ENCODE data around the gene BCAP31.
"Not testable (repeated sequence)": the region's sequence is repeated elsewhere in the genome, so short reads cannot be mapped to it uniquely, and the experiment has no call there.

Gene BCAP31

GRCh38 chrX:153692611-153693156 is 31.5 kb downstream of the BCAP31 start:
- no peak for DNase-seq

- no peak for DNase-seq
Observed at GRCh38 chrX:153692003-153692402, 32.2 kb downstream of the BCAP31 start.

DNA sequence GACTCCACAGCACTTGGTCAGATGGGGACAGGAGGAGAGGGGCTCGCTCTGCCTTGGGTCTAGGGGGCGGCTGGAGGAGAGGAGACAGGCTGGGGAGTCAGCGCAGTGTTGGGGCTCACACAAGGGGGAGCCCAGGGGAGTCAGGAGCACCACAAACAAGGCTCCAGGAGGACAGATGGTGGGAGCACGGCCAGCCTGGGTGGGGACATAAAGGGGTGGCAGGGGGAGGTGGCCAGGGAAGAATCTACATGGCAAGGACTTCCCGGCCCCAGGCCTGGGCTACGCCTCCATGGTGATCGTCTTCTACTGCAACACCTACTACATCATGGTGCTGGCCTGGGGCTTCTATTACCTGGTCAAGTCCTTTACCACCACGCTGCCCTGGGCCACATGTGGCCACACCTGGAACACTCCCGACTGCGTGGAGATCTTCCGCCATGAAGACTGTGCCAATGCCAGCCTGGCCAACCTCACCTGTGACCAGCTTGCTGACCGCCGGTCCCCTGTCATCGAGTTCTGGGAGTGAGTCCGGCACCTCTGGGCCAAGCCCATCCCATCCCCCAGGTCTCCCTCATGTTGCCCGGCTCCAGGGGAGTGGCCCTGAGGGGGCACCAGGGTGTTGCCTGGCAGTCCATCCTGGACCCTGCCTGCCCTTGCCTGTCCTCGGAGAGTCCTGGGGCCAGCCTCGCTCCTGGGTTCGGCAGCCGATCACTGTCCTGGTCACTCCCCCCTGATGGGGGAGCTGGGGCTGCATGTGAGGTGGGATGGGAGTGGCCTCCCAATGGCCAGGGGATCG is 33.0 kb downstream of the BCAP31 start:
- DNase-seq, result not testable (repeated sequence)

GRCh38 chrX:153690466-153690865 is 33.7 kb downstream of the BCAP31 start:
- no peak for DNase-seq

DNA sequence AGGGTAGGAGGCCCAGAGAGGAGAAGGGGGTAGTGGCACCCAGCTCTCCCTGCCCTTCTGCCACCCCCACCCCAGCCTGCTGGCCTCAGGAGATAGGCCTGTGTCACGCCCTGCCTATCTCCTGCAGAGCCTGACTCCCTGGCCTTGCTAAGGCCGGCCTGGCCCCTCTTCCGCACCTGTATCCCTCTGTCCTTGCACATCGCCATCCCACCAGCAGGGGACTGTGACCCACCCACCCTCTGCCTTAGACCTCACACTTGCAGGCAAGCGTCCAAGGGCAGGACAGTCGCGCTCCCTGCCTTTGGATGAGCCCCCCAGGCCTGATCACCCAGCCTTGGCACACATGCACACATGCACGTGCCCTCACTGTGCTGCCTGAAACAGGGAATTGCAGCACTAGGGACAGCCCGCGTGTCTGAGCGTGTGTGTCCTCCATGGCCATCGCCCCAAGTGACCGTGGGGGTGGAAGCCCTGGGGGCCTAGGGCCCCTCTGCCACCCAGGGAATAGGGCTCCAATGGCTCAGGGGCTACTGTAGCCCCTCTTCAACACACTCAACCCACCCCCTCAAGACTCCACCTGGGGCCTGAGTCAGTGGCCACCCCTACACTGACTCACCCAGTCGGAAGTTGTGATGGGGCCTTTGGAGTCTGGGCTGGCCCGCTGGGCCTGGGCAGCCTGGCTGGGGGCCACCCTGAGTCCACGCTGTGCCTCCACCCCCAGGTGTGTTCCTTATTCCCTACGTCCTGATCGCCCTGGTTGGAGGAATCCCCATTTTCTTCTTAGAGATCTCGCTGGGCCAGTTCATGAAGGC is 34.3 kb downstream of the BCAP31 start:
- DNase-seq, result peak; percentile 79

DNA sequence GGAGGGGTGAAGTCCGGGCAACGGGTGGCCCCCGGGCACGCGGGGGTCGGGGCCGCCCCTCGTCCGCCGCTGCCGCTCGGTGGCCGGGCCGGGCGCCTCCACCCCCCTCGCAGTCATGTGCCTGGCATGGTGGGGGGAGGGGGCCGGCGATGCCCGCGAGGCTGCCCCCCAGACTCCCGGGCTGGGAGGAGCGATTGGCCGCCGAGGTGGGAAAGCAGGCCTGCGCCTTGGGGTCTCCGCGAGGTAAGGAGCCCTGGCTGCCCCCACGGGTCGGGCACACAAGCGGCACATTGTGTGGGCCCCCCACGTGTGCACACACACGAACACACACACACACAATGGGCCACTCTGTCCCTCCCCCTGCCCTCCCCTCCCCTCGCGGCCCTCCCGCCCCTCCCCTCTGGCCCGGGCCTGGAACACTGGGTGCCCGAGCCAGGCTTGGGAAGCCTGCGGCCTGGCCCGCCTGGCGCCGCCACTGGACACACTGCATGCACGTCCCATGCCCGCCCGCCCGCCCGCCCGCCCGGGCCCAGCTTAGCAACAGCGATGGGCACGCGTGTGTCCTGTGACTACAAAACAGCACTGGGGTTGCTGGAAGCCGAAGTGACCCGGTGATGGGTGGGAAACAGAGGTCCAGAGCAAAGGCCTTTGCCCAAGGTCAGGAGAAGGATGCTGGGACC is 35.1 kb downstream of the BCAP31 start:
- no peak for DNase-seq

DNA sequence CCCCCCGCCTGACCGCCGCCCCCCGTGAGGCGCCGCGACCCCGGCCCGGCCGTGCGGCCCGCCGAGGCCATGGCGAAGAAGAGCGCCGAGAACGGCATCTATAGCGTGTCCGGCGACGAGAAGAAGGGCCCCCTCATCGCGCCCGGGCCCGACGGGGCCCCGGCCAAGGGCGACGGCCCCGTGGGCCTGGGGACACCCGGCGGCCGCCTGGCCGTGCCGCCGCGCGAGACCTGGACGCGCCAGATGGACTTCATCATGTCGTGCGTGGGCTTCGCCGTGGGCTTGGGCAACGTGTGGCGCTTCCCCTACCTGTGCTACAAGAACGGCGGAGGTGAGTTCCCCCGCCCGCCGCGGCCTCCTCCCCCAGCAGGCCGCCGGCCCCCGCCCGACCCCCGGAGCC is 35.7 kb downstream of the BCAP31 start:
- DNase-seq, result no peak

- DNase-seq, result no peak
Observed at GRCh38 chrX:153688071-153688470, 36.1 kb downstream of the BCAP31 start.

DNA sequence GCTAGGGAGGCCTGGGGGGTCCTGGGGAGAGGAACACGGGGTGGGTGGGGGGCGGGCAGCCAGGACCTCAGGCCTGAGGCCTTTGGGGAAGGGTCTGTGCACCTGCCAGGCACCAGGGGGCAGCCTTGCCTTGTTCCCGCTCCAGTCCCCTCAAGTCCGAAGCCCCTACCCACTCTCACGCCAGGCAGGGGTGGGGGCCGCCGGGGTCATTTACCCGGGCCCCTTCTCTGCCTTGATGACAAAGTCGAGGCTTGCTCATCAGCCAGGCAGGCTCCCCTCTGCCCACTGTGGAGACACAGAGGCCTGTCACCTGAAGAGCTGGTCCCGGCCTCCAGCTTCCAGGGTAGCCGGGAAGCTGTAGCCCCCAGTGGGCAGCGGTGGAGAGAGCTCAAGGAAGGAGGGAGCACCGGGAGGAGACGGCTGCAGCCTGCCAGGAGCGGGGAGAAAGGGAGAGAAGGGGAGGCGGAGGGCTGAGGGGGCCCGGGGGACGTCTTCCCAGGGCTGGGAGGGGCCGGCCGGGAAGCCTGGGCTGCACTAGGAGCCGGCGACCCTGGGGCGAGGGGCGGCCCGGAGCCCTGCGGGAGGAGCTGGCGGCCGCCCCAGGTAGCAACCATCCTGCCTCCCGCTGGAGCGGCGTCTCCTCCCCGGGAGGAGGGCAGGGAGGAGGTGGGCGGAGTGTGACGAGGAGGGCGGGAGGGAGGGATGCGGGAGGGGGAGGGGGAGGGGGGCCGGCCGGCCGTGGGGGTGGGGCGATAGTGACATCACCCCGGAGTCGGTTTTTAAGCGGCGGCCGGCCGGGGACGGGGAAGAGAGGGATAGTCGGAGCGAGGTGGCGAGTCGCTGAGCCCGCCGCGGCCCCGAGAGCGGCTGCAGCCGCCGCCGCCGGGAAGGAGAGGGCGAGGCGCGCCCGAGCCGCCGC is 36.8 kb downstream of the BCAP31 start, which contains the start of gene SLC6A8:
Gene SLC6A8, plus strand, starts transcription at position 806 of the 919 bp plus-strand sequence. CDS start 649 bp downstream, outside the sequence.
- peak; percentile 58 for DNase-seq

DNA sequence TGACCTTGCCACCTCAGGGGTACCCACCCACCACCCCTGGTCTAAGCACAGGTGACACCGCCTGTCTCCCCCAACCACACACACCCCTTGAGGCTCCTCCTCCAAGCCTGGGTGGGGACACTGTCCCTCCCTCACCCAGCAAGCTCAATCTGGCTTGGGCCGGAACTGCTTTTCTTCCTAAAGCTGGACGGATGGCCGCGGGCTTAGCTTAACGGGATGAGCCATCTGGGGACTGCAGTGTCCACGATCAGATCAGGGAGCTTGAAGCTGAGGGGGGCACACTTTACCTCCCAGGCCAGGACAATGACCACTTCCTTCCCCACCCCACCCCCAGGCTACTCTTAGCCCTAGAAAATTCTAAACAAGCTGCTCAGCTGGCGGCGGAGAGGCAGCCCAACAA is 37.5 kb downstream of the BCAP31 start:
- DNase-seq, result no peak

DNA sequence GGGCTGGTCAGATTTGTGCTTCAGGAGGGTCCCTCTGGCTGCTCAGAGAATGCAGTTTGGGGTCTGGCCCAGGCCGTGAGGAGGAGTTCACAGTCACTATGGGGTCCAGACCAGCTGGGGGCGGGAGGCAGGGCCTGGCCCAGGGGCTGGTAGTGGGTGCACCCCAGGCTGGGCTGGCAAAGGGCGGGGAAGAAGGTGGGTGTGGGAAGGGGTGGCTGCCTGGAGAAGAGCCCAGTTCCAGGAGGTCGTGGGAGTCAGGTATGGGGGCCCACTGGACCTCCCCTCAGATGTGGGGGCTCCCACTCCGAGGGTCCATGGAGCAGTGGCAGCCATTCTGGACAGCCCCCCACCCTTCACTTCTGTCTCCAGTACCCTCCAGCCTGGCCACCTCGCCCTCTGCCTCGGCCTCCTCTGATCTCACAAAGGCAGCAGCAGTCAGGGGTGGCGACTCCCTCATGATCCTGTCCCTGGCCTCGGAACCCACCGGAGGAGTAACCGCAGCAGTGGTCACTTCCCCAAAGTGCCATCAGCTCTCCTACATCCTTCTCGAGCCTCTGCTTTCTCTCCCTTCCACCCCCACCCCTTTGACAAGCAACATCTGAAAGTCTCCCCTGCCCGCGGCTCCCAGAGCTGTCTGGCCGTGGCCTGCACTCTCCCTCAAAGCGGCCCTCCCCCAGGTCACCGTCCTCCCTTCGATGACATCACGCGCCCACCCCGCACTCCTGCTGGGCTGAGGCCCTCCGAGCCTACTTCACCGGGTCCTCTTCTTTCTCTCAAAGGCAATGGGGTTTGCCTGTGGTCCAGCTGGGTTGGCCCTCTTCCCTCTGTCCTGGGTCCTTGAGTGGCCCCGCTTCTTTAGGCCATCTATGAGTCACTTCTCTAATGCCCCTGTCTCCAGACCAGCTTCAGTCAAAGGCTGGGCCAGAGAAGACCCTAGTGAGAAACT is 38.2 kb downstream of the BCAP31 start:
- no peak for DNase-seq

DNA sequence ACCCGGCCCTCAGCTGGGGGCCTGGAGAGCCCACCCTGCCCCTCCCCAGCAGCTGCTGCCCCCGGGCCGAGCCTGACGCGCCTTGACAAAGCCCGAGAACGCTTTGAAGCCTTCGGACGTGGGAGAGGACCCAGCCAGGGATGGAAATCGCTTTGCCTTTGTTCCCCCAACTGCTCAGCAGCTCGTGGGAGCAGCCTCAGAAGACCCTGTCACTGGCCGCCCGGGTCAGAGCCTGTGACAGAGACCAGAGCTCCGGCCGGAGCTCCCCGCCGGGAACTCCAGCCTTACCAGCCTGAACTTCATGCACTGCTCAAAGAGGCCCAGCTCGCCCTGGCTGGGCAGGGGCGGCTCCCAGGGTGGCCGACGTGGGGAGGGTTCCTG is 39.0 kb downstream of the BCAP31 start:
- DNase-seq, result no peak

DNA sequence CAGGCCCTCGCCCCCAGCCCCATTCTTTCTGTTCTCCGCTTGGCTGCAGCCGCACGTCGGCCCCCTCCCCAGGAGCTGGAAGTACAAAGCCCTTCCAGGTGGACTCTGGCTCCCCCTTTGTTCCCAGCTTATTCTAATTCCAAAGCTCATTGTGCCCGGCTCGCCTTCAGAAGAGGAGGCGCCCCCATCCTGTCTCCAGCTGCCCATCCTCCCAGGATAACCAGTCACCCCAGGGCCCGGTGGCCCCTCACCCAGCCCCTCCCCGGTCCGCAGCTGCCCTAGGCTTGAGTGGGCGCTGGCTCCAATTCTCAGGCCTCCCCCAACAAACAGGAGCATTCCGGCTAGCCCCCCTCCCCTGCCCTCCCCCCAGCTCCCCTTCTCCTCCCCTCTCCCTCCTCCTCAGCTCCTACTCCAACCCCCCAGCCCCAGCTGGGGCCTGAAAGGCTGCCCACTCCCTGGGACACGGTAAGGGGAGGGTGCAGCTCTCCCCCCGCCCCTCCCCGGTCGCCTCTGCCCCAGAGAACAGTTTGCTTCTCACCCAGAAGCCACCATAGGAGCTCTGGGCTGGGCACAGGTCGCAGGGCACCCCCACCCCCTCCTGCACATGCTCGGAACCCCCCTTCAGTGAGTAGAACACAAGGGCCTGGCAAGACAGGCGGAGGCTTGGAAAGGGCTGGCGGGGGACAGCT is 39.6 kb downstream of the BCAP31 start:
- DNase-seq, result no peak

- DNase-seq, result not testable (repeated sequence)
Observed at GRCh38 chrX:153683486-153683885, 40.7 kb downstream of the BCAP31 start.

DNA sequence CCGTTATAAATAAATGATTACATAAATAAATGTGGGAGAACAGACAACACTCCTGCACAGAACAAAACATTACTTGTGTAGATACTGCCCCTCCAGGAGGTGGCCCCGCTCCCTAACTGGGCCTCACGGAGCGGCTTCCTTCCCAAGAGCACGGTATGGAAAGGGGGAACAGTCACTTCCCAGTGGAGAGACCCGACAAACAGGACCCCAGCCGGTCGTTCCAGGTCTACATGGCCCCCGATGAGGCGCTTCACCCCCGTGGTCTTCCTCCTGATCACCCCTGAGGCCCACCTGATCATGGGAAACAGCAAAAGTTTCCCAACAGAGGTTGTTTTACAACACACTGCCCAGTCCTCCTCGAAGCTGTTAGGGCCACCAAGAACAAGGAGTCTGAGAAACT is 43.0 kb downstream of the BCAP31 start:
- no peak for DNase-seq

DNA sequence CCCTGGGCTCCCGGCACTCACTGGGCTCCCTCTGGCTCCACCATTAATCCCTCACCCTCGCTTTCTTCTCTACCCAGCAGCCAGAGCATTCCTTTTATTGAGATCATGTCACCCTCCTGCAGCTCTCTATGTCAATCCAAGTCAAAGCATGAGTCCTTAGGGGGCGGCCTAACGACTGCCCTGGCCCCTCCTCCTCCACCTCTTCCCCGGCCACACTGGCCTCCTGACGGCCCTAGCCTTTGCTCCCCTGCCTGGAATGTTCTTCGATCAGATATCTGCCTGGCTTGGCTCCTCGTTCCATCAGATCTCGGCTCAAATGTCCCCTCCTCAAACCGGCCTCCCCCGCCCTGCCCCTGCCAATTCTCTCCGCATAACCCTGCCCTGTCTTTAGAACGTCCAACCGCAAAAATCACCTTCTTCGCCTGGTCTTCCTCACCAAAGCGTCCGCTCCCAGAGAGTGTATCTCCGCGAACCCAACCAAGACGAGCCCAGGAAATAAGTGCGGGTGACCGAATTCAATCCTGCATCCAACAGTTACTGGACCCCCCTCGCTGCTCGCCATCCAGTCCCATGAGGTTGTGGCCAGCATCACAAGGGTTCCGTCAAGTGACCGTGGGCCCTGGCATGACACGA is 49.9 kb downstream of the BCAP31 start:
- DNase-seq, result no peak

DNA sequence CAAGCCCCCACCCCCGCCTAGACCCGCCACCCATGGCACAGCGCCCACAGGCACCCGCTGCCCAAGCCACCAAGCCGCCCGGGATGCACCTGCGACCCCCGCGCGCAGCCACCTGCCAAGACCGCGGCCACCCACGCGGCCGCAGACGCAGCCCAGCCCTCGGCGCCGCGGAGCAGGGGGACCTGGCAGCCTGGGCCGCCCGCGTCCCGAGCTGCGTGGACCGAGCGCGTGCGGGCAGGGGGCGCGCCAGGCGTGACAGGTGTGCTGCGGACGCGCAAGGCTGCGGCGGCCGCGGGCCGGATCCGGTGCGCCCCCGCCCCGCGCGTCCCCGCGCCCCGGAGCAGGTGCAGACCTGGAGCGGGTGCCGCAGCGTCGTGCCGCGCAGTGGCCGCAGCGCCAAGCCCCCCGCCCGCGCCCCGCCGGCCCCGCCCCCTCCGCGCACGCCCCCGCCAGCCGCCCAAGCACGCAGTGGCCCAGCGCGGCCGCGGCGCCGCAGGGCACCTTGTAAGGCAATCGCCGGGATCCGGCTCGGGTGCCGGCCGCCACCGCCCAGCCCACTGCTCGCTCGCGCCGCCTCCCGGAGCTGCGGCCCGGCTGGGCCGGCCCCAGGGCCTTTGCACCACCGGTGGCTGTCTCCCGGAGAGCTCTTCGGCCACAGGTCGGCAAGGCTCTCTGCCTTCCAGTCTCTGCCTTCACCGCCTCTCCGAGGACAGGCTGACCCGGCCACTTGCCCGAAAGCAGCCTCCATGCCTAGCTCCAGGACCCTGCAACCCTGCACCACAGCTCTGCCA is 50.6 kb downstream of the BCAP31 start, which contains the start of gene PNCK:
Gene PNCK, minus strand, starts transcription at position 386 of the 791 bp plus-strand sequence. CDS start 737 bp downstream, outside the sequence.
- no peak for DNase-seq

DNA sequence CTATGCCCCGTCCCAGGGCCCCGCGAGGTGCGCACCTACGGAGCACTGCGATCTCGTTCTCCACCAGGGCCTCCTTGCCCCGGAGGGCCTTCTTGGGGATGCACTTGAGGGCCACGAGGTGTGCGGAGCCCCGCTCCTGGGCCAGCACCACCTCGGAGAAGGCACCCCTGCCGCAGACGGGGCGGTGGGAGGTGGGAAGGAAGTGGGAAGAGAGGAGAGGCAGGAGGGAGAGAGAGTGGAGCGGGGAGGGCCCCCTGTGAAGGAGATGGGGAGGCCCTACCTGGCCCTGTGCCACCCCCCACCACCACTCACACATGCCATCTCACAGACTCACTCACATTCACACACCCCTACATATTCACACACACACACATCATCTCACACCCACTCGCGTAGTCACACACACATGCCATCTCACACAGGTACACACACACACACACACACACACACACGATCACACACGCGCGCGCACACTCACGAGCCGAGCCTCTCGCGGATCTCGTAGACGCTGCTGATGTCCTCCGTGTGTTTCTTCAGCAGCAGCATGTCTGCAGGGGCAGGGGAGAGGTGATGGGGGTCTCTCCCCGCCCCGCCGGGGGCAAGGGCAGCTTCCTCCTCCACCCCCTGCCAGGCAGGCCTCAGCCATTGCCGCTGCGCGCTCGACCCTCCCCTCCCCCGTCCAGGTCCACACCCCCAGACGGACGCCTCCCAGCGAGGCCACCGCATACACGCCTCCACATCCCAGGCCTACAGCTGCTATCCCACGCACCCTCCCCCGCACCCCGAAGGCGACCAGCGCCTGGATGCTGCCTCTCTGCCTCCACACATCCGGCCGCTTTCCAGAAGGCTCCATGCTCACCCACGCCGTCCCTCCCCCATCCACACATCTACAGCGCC is 51.4 kb downstream of the BCAP31 start:
- DNase-seq, result no peak
